ENCODE results near the gene TMEM174. TPM values are rescaled to one million over a fixed set of nuclear protein-coding genes. Genes with fewer than 3 reads are reported as not detected.

Gene TMEM174
- total and polyA plus RNA-seq, 9 donors = not detected

DNA sequence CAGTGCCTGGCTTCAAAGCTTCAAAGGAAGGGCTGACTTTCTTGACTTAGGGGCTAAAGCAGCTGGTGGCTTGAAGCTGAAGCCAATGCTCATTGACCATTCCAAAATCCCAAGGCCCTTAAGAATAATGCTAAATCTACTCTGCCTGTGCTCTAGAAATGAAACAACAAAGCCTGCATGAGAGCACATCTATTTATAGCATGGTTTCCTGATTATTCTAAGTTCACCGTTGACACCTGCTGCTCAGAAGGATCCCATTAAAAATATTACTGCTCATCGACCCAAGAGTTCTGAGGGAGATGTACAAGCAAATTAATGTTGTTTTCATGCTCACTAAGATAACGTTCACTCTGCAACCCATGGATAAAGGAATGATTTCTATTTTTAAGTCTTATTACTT is 6.7 kb downstream of the TMEM174 start:
- Histone ChIP-seq H3K4me3 (no peak overlapping the region), H3K4me1 (ENCODE audit: insufficient read depth) (peaks cover 1% of the 10 kb centered on the region), H3K27ac (no peak overlapping the region), H3K36me3 (no peaks in the 10 kb centered on the region), H3K9me3 (no peaks in the 10 kb centered on the region), H3K27me3 (no peaks in the 10 kb centered on the region)
- WGBS, 3 donors = 35 to 59% (median 37%) methylated on average over 3 of the region's 3 CpGs
- TF ChIP-seq EP300 (IDR thresholded peaks at IDR 0.05) (no peak), POLR2A (IDR thresholded peaks at IDR 0.05) (no peak)
- TF ChIP-seq, protein P1, sequence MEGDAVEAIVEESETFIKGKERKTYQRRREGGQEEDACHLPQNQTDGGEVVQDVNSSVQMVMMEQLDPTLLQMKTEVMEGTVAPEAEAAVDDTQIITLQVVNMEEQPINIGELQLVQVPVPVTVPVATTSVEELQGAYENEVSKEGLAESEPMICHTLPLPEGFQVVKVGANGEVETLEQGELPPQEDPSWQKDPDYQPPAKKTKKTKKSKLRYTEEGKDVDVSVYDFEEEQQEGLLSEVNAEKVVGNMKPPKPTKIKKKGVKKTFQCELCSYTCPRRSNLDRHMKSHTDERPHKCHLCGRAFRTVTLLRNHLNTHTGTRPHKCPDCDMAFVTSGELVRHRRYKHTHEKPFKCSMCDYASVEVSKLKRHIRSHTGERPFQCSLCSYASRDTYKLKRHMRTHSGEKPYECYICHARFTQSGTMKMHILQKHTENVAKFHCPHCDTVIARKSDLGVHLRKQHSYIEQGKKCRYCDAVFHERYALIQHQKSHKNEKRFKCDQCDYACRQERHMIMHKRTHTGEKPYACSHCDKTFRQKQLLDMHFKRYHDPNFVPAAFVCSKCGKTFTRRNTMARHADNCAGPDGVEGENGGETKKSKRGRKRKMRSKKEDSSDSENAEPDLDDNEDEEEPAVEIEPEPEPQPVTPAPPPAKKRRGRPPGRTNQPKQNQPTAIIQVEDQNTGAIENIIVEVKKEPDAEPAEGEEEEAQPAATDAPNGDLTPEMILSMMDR (IDR thresholded peaks at IDR 0.05) = no peak
- no peak for DNase-seq
- intact Hi-C loops (cut with DNase I) = no loop called here

DNA sequence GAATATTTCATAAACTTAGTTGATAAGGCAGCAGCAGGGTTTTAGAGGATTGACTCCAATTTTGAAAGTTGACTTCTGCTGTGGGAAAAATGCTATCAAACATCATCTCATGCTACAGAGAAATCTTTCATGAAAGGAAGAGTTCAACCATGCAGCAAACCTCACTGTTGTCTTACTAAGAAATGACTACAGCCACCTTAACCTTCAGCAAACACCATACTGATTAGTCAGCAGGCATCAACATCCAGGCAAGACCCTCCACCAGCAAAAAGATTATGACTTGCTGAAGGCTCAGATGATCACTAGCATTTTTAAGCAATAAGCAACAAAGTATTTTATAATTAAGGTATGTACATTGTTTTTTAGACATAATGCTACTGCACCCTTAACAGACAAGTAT is 7.6 kb downstream of the TMEM174 start:
- TF ChIP-seq, protein P1 (IDR thresholded peaks at IDR 0.05) = no peak
- no peak for TF ChIP-seq POLR2A (IDR thresholded peaks at IDR 0.05)
- no peak for TF ChIP-seq EP300 (IDR thresholded peaks at IDR 0.05)
- intact Hi-C loops (cut with DNase I) = no loop called here
- H3K27ac ChIP-seq = no peak overlapping the region

DNA sequence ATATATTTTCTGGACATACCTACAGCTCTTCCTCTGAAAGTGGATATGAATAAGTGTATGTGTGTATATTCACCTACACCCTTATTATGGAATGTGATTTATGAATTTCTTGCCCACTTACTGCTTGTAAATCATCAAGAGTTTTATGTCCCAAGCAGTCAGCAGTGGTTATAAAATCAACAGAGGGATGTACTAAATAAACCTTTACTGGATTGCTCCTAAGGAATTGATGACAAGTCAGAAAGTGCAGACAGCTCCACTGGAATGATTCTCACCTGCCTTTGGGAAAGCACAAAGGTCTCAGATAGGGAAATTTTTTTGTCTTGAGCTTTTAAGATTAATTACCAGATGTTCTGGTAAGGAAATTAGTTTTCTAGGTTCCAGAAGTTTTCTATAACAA is 9.3 kb downstream of the TMEM174 start:
- no peak for DNase-seq
- H3K36me3 ChIP-seq = no peaks in the 10 kb centered on the region
- H3K4me1 ChIP-seq (ENCODE audit: insufficient read depth) = no peaks in the 10 kb centered on the region
- H3K4me3 ChIP-seq = no peak overlapping the region
- H3K27me3 ChIP-seq = no peaks in the 10 kb centered on the region
- TF ChIP-seq POLR2A (IDR thresholded peaks at IDR 0.05) (no peak), EP300 (IDR thresholded peaks at IDR 0.05) (no peak)
- TF ChIP-seq, protein P1 (IDR thresholded peaks at IDR 0.05) = no peak
- no peak overlapping the region for H3K27ac ChIP-seq
- intact Hi-C loops (cut with DNase I) = no loop called here
- no peaks in the 10 kb centered on the region for H3K9me3 ChIP-seq

More for the DNA sequence above, 7.6 kb downstream of the TMEM174 start:
- DNase-seq = no peak
- Histone ChIP-seq H3K4me3 (no peak overlapping the region), H3K27me3 (no peaks in the 10 kb centered on the region), H3K9me3 (no peaks in the 10 kb centered on the region), H3K36me3 (no peaks in the 10 kb centered on the region), H3K4me1 (ENCODE audit: insufficient read depth) (no peaks in the 10 kb centered on the region)

DNA sequence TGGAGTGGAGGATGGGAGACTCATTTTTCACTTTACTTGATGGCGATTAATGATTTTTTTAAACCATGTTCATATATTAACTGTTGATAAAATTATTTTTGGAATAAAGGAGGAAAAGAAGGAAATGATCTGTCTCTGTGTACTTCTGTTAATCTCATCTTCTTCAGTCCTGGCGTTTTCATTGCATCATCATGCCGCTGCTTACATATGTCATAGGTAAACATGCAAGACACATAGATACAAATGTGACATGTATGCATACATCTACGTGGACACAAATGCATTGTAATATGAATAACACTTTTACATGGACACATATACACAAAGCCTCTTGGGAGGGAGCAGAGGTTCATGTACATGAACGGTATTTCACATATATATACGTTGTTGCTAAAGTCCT is 10.0 kb downstream of the TMEM174 start:
- Histone ChIP-seq H3K4me1 (ENCODE audit: insufficient read depth) (no peaks in the 10 kb centered on the region), H3K4me3 (no peak overlapping the region), H3K27ac (no peak overlapping the region), H3K27me3 (no peaks in the 10 kb centered on the region), H3K9me3 (no peaks in the 10 kb centered on the region), H3K36me3 (no peaks in the 10 kb centered on the region)
- no peak for DNase-seq
- TF ChIP-seq POLR2A (IDR thresholded peaks at IDR 0.05) = no peak
- TF ChIP-seq, protein P1 (IDR thresholded peaks at IDR 0.05) = no peak
- no peak for TF ChIP-seq EP300 (IDR thresholded peaks at IDR 0.05)
- WGBS, 3 donors = 79 to 87% (median 86%) methylated on average over 6 of the region's 6 CpGs
- intact Hi-C loops (cut with DNase I) = no loop called here

GRCh38 chr5:73183481-73183891 is 10.5 kb downstream of the TMEM174 start:
- H3K27ac ChIP-seq = no peak overlapping the region
- H3K4me1 ChIP-seq (ENCODE audit: insufficient read depth) = no peaks in the 10 kb centered on the region
- WGBS, 3 donors = 77 to 89% (median 87%) methylated on average over 9 of the region's 9 CpGs
- DNase-seq = no peak
- intact Hi-C loops (cut with DNase I) = no loop called here
- H3K36me3 ChIP-seq = no peaks in the 10 kb centered on the region
- no peaks in the 10 kb centered on the region for H3K9me3 ChIP-seq
- no peaks in the 10 kb centered on the region for H3K27me3 ChIP-seq
- no peak for TF ChIP-seq EP300 (IDR thresholded peaks at IDR 0.05)
- TF ChIP-seq, protein P1 (IDR thresholded peaks at IDR 0.05) = no peak
- no peak for TF ChIP-seq POLR2A (IDR thresholded peaks at IDR 0.05)
- H3K4me3 ChIP-seq = no peak overlapping the region

Data from ovary (tissue), 9 donors.